Effector CD8-positive, alpha-beta T cell (primary cell): ENCODE measurements around the gene ACOT12.

Experiments
- DNase-seq: peaks from one replicate; lab custom pipeline; 2025; lab: John Stamatoyannopoulos, UW

Gene ACOT12

DNA sequence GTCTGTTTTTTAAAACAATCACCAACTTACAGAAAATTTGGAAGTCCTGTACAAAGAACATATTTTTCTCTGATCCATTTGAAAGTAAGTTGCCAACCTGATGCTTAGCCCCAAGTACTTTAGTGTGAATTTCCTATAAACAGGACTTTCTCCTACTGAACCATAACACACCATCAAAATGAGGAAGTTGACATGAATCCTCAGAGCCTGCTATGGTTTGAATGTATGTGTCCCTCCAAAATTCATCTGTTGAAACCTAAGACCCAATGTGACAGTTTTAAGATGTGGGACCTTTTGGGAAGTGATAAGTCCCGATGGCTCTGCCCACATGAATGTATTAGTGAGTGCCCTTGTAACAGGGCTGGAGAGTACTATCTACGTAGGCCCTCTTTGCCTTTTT, 6.4 kb upstream of the ACOT12 start:
- DNase-seq = no peak

DNA sequence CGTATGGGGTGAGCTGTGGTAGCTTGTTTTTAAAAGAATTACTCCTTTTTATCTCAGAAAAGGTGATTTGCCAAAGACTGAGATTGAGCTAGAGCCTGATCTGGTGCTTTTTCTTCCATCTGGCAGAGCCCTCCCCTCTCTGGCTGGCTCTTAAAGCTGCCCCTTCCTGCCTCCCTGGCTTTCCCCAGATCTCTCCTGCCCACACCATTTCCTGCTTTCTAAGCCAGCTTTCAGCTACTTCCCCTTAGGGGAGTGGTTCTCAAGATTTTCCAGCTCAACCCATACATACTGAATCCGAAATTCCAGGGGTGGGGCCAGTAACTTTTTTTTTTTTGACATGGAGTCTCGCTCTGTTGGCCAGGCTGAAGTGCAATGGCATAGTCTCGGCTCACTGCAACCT, 4.8 kb upstream of the ACOT12 start:
- DNase-seq = no peak

DNA sequence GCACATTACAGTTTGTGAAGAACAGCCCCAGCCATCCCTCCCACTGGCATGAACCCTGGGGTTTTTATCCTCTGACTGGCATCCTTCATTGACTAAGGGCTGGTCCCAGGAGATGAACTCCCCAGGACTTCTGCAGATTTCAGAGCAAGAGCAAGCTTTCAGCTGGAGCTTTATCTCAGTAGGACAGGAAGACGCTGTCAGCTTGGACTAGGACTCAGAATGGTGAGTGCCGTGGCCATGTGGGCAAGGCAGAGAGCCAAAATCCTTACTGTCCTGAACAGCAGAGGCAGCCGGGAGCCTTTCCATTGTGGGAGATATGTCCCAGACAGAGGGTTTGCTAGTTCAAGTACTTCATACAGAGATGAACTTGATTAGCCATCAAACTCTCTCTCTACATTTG, 3.2 kb upstream of the ACOT12 start:
- DNase-seq = no peak

DNA sequence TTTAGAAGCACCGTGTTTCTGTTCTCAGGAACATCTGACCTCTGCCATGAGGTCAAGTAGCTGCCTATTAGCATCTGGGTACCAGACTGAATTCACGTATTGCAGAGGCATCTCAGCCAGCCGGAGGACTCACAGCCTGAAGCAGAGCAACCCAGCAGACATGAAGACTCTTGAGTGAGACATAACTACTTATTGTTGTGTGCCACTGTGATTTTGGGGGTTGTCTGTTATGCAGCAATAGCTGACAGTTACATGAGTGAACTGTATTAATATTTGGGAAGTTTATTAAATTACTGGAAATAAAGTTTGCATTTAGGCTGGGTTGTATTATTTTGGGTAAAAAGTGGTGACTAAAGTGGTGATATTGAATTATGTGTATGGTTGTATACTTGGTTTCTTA, 1.3 kb upstream of the ACOT12 start:
- DNase-seq = no peak

DNA sequence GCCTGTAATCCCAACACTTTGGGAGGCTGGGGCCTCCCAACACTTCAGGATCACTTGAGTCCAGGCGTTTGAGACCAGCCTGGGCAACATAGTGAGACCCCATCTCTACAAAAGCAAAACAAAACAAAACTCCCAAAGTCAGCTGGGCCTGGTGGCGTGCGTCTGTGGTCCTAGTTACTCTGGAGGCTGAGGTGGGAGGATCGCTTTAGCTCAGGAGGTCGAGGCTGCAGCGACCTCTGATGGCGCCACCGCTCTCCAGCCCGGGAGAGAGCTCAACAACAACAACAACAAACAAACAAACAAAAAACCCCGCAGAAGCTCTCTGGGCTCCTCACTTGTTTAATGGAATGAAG, 528 bp downstream of the ACOT12 start:
- no peak for DNase-seq

DNA sequence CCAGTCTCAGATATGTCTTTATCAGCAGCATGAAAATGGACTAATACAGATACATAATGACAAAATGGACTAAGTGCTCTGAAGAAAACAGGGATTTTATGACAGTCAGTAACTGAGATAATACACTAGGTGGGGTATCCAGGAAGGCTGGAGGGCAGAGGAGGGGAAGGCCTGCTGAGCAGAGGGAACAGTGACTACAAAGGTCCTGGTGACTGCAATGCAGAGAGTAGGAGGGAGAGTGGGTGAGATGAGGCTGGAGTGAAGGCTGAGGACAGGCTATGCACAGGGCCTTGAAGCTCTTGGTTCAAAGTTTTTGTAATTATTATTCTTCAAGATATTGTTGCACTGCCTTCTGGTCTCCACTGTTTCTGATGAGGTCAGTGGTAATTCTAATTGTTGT, 4.9 kb downstream of the ACOT12 start:
- no peak for DNase-seq

DNA sequence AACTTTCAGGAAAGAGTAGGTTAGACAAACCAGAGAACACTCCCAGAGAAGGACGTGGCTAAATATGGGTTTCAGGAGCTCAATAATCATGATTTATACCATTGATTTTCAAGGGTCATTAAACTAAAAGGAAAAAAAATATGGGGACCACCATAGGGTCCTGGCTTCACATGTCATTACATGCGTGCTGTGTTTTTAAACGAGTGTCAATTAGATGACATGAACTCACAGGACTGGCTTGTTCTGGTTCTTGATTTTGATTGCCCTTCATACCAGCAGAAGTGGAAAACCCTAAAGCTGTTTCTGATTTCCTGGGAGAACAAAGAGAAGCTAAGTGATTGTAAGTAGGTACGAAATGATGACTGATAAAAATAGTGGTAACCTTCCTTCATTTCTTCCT, 5.8 kb downstream of the ACOT12 start:
- no peak for DNase-seq

DNA sequence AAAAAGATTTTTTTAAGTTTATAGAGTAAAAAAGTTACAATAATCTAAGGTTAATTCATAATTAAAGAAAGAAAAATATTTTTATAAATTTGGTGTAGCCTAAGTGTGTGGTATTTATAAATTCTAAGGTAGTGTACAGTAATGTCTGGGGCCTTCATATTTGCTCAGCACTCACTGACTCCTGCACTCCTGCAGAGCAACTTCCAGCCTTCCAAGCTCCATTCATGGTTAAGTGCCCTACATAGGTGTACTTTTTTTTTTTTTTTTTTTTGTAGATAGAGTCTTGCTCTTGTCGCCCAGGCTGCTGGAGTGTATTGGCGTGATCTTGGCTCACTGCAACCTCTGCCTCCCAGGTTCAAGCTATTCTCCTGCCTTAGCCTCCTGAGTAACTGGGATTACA, 10.1 kb downstream of the ACOT12 start:
- no peak for DNase-seq

DNA sequence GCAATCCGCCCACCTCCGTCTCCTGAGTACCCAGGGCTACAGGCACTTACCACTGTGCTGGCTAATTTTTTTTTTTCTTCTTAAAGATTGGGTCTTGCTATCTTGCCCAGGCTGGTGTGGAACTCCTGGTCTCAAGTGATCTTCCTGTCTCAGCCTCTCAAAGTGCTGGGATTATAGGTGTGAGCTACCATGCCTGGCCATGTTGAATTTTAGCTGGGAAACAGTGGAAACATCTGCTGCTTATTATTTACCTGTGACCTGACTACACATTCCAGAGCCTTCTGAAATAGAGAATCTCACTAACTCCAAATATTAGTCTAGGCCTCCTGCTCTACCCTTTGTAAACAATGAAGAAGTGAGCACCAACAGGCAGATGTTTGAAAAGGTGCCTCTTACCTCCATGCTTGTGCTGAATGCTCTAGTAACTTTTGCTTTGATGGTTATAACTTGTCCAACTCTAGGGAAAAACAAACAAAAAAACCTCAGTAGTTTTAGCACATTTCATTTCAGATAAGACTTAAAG, 22.5 kb downstream of the ACOT12 start:
- DNase-seq = no peak

DNA sequence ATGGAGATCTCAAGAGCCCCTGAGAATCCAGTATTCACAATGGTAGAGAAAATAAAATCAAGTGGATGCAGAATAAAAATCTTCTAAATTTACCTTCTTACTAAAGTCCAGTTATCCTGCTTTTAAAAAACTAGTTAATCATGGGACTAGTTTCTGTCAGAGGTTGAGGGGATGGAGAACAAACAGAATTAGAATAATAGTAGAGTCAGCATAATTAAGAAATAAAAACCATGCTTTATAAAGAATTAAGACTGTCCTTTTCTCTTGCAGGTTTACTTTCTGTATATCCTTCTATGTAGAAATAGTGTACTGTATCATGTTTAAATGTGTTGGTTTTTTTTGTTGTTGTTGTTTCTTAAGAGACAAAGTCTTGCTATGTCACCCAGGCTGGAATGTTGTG, 23.0 kb downstream of the ACOT12 start:
- no peak for DNase-seq

DNA sequence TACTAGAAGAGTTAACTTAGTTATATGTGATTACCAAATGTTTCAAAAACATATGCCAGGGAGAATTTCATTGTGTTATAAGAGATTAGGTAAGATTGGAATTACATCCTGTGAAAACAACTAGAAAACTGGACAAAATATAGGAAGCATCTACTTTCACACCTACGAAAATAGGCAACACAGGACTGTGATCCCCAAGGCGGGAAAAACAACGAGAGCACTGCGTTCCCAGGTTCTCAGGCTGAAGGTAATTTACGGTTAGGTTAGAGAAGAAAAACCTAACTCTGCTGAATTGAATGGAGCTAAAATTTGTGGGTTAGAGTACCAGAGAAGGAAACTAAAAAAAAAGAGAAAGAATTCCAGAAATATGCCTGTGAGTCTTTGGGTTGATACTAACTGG, 28.4 kb downstream of the ACOT12 start:
- DNase-seq = no peak

DNA sequence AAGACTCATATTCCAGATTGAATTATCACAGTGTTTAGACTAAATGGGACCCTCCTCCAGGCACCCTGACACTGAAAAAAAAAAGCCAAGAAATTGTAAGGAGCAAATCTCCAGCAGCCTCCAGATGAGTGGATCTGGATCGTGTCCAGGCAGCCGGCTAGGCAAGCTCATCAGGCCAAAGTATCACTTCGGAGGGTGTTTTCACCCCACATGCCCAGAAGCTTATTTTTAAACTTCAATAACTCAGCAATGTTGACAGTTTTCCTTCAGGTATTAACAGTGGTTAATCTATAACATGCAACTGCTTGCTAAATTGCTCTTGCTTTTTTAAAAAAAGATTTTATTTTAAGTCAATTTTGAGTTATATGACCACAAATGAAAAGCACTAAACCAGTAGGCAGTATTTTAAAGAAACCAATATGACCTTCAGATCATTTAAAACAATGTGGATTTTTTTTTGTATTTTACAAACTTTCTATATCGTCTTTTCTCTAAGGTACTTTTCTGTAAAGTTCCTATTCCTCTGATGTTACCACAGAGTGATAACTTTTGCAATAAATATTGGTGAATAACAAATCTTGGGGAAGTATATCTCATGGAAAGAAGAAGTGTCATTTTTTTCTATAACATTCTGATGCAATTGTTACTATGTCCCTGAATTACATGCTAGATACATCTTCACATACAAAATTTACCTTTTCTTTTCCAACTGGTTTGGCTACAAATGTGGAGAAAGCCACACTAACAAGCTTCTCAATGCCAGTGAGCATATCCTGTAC, 30.7 kb downstream of the ACOT12 start:
- DNase-seq = no peak

DNA sequence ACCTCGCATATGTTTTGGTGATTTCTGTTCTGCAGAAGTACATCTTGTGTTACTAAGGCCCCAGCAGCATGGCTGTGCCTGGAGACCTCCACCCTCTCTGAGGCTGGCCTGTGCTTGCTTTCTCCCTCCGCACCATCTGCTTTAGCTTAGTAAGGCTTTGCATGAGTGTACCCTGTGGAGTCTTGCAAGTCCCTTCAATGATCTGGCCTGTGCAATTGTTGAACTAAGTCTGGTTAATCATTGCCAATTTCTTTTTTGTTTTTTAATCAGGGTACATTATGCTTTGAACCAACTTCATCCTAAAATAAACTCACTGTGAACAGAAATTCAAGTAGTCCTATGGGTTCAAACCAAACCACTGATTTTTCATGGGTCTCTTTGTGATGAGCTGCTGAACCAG, 32.3 kb downstream of the ACOT12 start:
- no peak for DNase-seq

DNA sequence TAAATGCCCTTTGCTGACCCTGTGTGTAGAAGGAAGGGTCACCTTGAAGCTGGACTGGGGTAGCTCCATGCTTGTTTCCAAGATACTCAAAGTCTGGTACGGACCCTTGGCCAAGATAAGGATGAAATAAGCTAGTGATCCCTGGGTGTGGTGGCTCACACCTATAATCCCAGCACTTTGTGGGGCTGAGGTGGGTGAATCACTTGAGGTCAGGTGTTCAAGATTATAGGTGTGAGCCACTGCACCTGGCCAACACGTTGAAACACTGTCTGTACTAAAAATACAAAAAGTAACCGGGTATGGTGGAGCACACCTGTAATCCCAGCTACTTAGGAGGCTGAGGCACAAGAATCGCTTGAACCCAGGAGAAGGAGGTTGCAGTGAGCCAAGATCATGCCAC, 33.3 kb downstream of the ACOT12 start:
- no peak for DNase-seq

DNA sequence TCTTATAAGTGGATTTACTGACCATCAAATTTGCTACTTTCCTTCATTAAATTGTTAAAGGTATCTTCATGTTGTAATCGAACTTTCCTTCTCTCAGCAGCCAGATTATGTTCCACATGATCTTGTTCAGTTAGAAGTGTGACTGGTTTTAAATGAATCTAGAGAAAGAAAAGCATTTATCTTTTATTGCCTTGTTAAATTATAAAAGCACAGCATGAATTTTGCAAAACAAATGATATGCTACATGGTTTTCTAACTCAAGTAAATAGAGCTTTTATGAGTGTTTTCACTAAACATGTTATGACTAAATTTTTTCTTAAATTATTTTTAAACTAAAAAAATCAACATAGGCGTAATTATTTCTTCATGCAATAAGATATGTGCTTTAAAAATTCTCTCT, 34.1 kb downstream of the ACOT12 start:
- no peak for DNase-seq

DNA sequence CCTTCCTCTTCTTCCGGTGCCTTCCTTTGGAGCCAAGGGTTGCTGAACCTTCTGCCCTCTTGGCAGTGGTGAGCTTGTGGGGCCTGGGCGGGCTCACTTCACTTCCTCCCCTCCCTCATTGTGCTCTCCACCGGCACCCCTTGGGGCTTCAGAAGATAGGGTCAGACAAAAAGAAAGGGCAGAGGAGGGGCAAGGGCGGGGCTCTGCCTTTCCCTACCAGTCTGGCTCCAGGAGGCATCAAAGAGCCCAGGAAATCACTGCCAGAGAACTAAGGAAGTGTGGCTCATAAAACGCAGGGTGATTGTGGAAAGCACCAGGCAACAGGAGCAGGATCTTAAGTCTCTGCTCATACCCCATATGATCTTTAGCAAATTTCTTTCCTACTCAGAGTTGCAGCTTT, 34.8 kb downstream of the ACOT12 start:
- no peak for DNase-seq

DNA sequence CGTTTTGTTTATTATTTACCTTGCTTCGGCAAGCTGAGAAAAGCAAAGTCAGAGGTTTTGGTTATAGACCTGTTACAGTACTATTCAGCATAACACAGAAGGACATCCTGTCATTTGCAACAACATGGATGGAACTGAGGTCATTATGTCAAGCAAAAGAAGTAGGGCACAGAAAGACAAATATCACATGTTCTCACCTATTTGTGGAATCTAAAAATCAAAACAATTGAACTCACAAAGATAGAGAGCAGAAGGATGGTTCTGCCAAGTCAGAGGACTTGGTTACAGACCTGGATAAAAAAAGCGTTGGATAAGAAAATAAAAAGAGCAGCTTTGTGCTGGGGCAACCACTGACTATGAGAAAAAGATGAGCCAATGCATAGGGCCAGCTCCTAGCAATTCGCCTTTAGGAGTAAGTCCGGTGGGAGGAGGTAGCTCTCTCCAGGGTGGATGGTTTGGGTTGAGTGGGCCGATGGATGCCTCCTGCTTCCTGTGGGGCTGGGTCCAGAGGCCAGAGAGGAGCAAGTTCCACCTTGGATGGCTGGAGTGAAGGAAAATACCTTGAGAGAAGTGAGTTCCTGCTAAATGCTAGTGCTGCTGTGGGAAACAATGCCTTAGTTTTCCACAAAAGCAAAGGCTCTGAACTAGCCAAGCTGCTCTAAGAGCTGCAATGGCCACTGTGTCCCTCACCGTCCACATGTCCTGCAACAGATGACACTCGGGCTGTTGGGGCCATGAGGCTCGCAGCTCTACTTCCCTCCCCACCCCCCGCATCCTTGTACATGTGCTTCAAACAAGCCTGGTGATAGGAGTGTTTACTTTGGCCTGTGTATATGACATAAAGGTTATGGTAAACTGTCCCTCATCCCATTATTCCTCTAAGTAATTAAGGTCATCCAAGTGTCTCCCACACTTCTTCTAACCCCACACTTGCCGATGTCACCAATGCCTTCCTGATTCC, 38.4 kb downstream of the ACOT12 start:
- DNase-seq = no peak

DNA sequence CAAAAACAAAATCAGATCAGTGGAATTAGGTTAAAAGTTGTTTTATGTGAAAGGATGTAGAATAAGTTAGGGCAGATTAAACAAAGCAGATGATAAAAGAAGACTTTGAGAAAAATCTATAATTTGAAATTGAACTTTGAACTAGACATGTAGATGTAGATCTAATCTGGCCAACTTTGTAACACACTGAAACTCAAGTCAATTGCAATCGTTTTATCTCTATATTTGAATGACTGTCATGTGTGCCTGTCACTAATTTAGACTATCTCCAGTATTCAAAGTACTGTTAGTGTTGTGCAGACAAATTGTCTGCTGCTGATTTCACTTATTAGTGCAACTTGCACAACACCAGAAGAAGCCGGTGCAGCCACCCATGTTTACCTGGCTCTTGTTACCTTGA, 39.8 kb downstream of the ACOT12 start:
- no peak for DNase-seq

DNA sequence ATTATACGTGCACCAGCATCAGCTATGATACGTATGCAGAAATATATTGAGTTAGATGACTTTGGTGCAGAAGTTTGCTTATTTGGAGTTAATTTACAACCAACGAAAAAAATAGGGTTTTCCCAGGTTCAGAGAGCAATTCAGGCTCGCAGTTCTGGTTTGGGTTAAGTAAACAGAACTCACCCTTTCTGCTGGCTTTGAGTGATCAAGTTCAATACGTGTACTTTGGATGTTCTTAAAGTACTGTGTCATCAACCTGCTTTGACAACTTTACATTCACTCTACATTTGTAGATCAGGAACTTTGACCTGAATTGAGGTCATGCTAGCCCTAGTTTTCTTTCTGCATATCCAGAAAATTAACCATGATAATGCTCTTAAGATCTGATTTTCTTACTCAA, 40.7 kb downstream of the ACOT12 start:
- DNase-seq = no peak

DNA sequence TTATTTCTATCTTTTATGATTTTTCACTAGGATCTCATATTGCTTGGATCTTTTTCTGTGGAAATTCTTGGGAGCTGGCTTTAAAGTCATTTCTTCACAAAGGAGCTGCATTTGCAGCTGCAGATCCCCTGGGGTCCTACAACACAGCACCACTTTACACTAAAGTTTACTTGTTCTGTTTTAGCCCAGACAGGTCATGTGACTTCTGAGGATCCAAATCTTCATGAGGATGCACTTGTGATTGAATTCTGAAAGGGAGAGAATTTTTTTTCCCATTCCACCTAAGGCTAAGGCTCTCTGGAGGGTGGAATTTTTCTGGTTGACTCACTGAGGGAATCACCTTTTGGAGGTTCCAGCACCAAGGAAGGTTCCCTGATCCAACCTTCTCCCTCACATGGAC, 43.4 kb downstream of the ACOT12 start:
- DNase-seq = no peak

DNA sequence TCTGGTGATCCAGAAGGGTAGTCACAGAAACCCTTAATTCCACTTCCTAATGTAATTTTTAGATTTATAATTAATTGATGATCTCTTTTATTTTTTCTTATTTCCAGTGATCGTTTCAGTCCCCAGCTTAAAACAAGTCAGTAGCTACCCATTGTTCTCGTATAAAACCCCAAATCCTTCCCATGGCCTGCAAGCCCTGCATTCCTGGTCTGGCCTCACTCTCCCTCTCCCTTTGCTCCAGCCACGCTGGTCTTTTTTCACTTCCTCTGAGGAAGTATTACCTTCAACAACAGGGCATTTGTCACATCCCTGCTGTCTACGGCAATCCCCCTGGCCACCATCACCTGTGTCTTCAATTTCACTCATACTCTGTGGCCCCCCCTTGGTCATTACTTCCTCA, 44.8 kb downstream of the ACOT12 start:
- no peak for DNase-seq

DNA sequence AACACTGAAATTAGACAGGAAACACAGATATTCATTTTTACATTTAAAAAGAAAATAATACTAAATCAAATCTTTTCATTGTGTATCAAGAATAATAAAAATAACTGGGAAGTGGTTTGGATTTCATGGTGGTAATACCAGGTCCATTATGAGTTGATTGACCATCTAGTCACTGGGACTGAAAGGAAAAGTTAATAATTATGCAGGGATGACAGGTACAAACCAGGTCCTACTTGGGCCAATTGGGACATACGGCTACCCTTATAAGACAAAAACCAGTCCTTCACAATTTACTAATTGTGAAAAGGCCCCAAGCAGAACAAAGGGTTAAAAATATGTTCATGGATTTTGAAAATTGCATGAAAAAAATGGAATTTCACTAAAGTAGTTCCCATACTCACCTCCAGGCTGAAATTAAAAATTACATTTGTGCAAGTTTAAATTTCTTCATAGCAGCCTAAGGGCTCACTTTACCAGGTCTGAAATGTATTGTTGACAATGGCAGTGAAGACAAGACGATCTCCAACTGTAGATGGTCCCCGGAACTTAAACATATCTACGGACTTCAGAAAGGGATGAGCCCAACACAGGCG, 48.4 kb downstream of the ACOT12 start:
- DNase-seq = no peak

DNA sequence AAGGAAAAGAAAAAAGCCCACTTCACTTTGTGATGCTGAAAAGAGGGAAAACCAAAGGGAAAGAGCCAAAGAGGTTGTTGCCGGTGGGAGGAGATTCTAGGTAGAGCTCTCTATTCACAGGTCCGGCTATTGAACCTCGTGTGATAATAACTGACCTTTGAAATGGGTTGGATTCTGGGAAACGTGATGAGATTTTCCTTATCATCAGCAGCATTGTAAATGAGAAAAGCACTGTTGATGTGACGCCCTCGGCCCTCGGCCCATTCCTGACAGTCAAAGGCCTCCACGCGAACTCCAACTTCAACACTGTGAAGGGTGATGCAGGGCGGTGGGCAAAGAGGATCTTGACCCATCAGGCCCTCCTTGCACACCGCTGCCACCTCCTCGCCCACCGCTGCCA, 49.2 kb downstream of the ACOT12 start:
- DNase-seq = no peak
